Left forelimb (tissue), 1 donor: ENCODE results near the gene MINDY4B.

Experiments used
- DNase-seq: peaks from one replicate; pipeline ENCODE4 v3.0.0-alpha.2; 2018; ENCODE audit warnings: low spot score

The MINDY4B gene

DNA sequence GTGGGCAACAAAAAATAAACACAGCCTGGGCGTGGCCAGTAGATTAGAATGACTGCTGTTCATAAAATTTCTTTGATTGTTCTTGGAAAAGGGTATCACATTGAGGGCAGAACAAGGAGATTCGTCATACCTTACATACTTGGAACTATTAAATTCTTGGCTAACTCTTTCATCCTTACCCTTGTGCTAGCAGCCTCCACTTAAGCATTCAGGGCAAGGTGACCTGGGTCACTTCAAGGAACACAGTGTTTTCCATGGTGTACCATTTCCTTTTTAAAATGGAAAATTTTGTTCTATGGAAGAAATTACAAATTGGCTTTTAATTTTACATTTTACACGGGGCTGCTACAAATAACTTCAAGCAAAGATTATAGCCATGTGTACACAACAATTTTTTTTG, 60.8 kb downstream of the MINDY4B start:
- no peak for DNase-seq

DNA sequence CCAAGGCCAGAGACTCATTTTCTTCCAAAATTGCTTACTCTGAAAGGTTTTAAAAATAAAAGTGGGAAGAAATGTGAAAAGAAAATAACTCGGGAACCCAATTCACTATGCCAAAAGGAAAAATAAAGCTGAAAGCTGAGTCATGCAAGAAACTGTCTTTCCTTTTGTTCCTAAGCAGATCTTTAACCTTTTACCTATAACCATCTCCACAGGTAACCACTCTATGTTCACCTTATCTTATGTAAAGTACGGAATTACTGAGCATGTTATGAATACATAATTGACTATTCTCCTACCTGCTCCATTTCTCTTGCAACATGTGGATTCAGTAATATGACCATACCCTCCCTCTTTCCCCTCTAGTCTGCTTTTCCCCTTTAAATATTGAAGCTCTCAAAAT, 62.0 kb downstream of the MINDY4B start:
- DNase-seq, result no peak

DNA sequence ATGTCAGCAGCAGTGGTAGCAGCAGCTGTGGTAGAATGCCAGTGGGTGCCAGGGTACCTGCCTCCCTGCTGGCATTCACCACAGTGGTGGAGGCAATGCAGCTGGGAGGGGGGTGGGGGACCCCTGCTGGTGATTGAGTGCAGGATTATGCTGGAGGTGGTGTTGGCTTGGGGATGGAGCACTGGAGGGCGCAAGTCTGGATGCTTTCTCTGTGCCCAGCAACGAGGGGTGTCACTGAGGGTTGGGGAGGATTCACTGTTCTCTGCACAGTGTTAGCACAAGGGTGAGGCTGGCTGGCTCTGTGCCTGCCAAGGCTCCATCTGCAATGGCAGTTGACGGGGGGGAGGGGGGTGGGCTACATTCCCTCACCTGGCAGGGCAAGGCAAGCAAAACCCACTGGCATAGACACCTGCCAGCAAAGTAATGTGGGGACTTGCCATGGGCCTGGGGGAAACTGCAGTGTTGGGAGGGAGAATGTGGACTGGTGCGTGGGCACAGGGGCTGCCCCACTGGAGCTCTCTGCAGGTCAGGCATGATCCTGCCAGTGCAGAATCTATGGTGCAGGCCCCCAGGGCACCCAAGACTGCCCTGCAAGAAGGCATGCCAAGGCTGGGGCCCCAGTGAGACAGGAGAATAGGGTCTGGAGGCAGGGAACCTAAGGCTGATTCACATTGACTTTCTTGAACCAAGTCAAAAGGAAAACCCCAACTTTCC, 64.3 kb downstream of the MINDY4B start:
- no peak for DNase-seq

DNA sequence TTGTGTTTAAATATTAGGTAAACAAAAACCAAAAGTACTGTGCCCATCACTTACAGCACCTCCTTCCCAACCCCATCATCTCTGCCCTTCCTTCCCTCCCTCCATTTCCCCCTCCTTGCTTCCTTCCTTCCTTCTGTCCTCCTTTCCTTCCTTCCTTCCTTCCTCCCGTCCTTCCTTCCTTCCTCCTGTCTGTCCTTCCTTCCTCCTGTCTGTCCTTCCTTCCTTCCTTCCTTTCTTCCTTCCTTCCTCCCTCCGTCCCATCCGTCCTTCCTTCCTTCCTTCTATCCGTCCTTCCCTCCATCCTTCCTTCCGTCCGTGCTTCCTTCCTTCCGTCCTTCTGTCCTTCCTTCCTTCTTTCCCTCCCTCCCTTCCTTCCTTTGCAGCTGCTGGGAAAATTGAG, 74.5 kb downstream of the MINDY4B start:
- no peak for DNase-seq

DNA sequence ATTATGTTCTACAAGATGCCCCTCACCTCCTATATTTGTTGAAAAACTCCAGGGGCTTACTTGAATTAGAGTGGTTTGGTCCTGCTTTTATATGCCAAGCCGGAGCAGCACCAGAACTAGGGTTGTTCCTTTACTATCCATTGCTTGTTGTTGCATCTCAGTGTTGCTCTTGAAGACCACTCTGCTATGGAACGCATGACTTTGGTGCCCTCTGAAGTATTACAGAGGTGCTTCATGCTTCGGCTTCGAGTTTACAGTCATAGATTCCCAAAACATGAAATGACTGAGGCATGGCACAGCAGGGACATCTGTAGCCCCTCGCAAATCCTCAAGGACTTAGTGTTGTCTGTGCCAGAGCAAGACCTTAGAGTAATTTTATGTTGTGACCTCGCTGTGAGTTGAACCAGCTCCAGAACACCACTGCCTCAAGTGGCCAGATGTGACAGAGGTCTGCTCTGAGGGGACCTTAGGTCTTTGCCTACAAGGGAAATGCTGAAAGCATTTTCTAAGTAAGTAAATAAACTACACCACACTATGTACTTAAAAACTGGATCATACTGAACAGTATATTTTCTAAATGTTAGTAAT, 75.1 kb downstream of the MINDY4B start:
- no peak for DNase-seq

DNA sequence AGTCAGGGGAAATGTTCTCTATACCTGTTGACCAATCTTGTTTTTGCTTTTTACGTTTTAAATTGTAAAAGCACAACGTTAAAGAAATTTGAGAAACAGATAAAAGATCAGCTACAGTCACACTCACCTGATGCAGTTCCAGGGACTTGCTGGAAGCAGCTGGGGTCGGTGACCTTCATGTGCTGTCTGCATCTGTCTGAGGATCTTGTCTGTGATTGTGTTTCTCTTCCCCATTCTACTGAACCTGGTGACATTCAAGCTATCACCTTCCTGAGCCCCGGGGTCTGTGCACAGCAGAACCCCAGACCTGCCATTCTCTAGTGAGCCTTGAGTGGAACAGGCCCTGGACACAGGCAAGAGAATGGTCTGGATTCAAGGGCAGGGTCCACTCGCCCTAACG, 75.8 kb downstream of the MINDY4B start:
- DNase-seq, result no peak

DNA sequence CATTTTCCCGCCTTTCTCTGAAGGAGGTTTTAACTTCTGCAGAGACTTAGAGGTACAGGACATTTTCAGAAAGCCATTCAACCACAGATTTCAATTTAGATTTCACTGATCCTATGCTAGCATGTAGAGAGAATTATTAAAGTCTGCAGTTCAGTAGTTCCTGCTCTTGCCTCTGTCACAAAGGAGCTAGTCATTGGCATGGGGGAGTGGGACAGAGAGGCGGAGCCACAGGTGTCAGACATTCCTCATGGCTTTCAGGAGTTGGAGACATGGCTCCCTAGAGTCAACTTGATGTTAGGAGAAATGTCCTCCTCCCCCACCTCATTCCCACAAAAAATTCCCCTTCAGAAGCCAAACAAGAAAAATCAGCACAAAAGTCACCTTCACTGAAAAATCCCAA, 76.2 kb downstream of the MINDY4B start:
- DNase-seq, result no peak

DNA sequence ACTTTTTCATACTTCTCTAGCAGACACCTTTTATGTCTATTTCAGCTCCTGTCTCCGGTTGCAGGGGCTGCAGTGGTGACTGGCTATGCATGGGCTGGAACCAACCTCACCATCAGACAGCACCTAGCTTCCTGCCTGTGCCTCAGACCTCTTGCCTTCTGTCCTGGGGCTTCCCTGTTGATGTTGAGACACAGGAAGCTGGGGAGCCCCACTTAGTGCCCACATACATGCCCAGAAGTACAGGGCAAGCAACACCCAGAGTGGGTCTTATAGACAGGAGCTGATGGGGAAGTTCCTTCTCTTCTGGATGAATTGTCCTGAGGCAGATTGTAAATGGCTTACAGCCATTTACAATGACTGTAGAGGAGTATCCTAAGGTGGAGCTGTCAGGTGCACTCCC, 77.0 kb downstream of the MINDY4B start:
- DNase-seq, result no peak

DNA sequence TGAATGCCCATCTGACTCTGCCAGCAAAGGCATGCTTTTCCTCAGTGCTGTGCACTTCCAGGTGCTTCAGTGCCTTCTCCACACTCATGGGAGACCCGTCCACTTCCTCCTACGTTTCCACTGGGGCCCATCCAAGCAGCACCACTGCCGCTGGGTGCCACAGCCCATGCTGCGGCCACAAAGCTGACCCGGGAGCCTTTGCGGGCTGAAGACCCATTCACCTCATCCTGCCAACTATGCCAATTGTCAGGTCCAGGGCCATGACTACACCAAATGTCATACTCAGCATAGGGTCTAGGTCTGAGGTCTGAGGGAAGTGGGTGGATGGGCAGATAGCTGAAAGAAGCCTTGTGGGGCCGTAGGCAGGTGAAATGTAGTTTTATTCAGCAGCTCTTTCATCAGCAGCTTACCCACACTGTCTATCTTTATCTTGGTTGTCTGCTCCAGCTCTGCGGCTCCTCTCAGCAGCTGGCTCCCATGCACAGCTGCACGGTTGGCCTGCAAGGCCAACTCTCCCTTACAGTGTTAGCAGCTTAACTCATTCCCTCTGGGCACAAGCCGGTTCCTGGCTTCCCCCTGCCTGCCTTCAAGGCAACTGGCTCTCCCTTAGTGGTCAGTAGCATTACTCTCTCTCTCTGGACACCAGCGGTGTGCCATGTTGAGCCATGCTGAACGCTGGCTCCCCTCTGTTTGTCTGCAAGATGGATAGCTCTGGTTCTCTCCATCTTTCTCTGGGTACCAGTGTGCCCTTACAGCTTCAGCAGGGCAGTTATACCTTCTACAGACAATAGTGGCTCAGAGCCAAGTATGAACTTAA, 78.6 kb downstream of the MINDY4B start:
- DNase-seq, result no peak

DNA sequence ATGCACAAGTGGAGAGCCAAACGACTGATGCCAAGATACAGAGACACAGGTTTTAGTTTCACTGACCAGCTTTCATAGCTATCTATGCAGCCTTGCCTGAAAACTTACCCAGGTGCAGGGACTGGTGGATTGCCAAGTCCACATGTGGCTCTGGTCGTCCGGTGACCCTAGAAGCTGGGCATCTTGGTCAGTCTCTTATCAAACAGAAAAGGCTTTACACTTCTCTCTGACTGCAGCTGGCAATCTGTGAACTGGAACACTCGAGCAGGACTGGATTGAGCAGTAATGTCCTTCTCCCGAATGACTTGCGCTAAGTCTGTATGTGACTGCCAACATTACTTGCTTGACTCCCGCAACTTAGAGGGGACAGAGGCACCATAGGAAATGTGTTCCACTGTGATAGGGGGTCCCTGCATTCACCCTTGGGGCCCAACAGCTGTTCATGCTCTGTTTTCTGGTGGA, 79.3 kb downstream of the MINDY4B start:
- no peak for DNase-seq

DNA sequence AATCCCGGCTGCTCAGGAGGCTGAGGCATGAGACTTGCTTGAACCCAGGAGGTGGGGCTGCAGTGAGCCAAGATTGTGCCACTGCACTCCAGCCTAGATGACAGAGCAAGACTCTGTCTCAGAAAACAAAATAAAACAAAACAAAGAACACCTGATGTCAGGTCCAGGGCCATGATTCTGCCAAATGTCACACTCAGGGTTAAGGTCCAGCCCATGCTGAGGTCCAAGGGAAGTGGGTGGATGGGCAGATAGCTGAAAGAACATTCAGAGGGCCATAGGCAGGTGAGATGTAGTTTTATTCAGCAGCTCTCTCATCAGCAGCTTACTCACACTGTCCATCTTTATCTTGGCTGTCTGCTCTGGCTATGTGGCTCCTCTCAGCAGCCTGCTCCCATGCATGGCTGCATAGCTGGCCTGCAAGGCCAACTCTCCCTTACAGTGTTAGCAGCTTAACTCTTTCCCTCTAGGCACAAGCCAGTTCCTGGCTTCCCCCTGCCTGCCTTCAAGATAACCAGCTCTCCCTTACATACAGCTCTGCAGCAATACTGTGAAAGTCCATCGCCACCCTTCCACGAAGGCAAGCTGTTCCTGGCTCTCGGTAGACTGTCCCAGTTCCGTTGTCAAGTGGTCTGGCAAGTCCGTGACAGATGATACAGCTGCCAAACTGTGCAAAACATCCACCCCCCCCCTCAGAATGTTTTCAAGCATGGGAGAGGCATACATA, 79.9 kb downstream of the MINDY4B start:
- no peak for DNase-seq

DNA sequence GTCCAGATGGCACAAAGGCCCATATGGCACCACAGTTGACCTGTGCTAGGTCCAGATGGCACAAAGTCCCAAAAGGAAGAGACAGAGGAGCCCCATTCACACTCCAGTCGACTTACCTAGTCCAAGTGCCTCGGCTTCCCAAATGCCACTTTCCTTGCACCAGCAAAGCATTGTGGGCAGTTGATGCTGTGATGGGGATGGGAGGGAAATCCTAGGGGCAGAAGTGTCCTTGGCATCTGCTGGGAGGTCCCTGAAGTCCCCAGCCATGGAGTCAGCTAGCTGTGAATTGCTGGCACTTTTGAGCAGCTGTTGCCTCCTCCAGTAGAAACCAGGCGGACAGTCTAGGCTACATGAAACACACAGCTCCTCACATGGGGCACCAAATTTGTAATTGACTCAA, 82.0 kb downstream of the MINDY4B start:
- DNase-seq, result no peak

DNA sequence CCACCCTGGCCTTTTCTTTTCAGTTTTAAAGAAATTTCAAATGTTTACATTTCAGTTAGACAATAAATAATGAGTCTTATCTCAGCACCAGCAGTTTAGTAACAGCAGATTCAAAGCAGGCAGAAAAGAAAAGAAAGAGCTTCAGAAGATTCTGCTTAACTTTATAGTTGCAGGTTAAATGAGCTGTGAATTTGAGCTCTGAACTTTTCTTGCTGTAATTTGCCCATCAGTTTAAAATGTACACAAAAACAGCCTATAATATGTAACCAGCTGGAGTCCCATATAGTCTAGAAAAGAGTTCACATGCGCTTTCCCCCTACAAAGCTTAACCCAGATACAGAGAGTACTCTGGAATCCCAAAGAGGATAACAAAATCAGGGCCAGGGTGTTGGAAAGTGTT, 82.6 kb downstream of the MINDY4B start:
- no peak for DNase-seq
